GM12875 (cell line): ENCODE data around the gene GIMAP4.
"Not testable (repeated sequence)": the region's sequence is repeated elsewhere in the genome, so short reads cannot be mapped to it uniquely, and the experiment has no call there.

Source experiments
- H3K4me3 ChIP-seq: one replicate; pipeline ENCODE4 v1.5.1; 2011; ENCODE audit warnings: low read depth, low read length, control low read depth
- CTCF ChIP-seq: IDR thresholded peaks from 2 replicates; pipeline ENCODE4 v1.5.1; 2011; ENCODE audit warnings: low read depth, mild to moderate bottlenecking, control low read depth, inconsistent platforms, low read length, moderate library complexity, borderline replicate concordance; ENCODE audit not compliant: insufficient read depth

GIMAP4 gene

GRCh38 chr7:150566572-150566971, 618 bp upstream of the GIMAP4 start:
- no peak overlapping the region for H3K4me3 ChIP-seq
- no peak for TF ChIP-seq CTCF

GRCh38 chr7:150567871-150568301, 696 bp downstream of the GIMAP4 start:
- no peak for TF ChIP-seq CTCF
- peak overlapping the region; percentile 59 for H3K4me3 ChIP-seq

GRCh38 chr7:150568714-150569113, 1.5 kb downstream of the GIMAP4 start:
- TF ChIP-seq CTCF, result no peak
- H3K4me3 ChIP-seq, result no peak overlapping the region

- no peak overlapping the region for H3K4me3 ChIP-seq
- no peak for TF ChIP-seq CTCF
These were observed 2.2 kb downstream of the GIMAP4 start for GRCh38 chr7:150569245-150569955.

- no peak for TF ChIP-seq CTCF
- no peak overlapping the region for H3K4me3 ChIP-seq
These were observed 3.6 kb downstream of the GIMAP4 start for GRCh38 chr7:150570556-150571465.

GRCh38 chr7:150572496-150572895, 5.3 kb downstream of the GIMAP4 start:
- no peak for TF ChIP-seq CTCF
- H3K4me3 ChIP-seq, result no peak overlapping the region

- not testable (repeated sequence) for H3K4me3 ChIP-seq
These were observed 12.9 kb downstream of the GIMAP4 start for GRCh38 chr7:150579979-150580637.
